SK-N-SH treated with all-trans-retinoic acid at 6 μM for 48 hours (cell line): ENCODE data around the gene RNU5D-1.

Source experiments
- RARB ChIP-seq: fragments of 250-450 bp; sonication (Bioruptor Pico); IDR thresholded peaks from 2 replicates; pipeline ENCODE4 v1.8.0; 2021; ENCODE audit warnings: mild to moderate bottlenecking, moderate library complexity
- TCF4 ChIP-seq: fragments of 250-450 bp; sonication (Bioruptor Pico); IDR thresholded peaks from 2 replicates; pipeline ENCODE4 v1.8.0; 2021; ENCODE audit warnings: mild to moderate bottlenecking, moderate library complexity, borderline replicate concordance
- ZFP30 ChIP-seq: fragments of 450-650 bp; formaldehyde crosslinking; IDR thresholded peaks from 2 replicates; pipeline ENCODE4 v1.5.0; 2022; ENCODE audit warnings: mild to moderate bottlenecking, moderate library complexity

DNA sequence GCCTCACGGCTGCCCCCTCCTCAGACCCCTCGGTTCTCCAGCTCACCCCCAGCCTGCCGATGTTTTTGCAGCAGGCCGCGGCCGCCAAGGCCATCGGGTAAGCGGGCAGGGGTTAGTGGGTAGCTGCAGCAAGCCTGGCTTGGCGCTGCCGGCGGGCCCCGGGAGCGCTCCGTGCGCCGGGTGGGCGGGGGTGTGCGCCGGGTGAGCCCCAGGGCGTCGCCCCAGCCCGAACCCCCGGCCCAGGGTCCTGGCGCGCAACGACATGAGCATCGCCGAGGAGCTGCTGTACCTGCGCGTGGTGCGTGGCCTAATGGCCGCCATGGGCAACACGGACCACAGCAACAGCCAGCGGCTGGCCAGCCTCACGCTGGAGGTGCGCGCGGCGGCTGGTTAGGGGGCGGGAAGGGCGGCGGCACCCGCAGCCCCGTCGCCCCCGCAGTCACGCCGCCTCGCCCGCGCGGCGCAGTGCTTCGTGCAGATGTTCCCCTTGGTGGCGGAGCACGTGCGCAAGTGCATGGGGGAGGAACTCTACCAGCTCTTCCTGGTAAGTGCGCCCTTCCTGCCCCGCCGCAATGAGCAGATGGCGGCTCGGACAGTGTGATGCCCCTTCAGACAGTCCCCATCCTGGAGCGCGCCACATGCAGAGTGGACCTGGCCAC, 6.5 kb downstream of the RNU5D-1 start:
- TF ChIP-seq RARB (CRISPR knock-in tag) (no peak), TCF4 (CRISPR knock-in tag) (no peak), ZFP30 (CRISPR knock-in tag) (no peak)
